Thoracic aorta (tissue), 2 donors: ENCODE results near the gene CEMIP2. TPM values are rescaled to one million over a fixed set of nuclear protein-coding genes. Genes with fewer than 3 reads are reported as not detected.

Source experiments
- ATAC-seq: fragments of 150-250 bp; one replicate; pipeline ENCODE4 v1.8.0; 2017; ENCODE audit warnings: low read depth; ENCODE audit not compliant: insufficient number of reproducible peaks, low FRiP score
- DNase-seq: peaks from one replicate; pipeline ENCODE4 v3.0.0-alpha.2; 2020; ENCODE audit warnings: low spot score
- H3K27ac ChIP-seq, 2 donors: fragments of 200-600 bp; sonication (generic); 1 replicate in 1 of 2; 2 replicates in 1 of 2; pipeline ENCODE4 v1.5.1; 2016; ENCODE audit warnings: mild to moderate bottlenecking in 2 of 2, moderate library complexity in 2 of 2
- H3K27me3 ChIP-seq: fragments of 200-600 bp; sonication (generic); replicated peaks from 2 replicates; pipeline ENCODE4 v1.6.0; 2016; ENCODE audit warnings: mild to moderate bottlenecking; ENCODE audit not compliant: insufficient read depth
- H3K36me3 ChIP-seq: fragments of 200-600 bp; sonication (generic); one replicate; pipeline ENCODE4 v1.5.1; 2016
- H3K4me1 ChIP-seq, 2 donors: fragments of 200-600 bp; sonication (generic); 1 replicate in 1 of 2; 2 replicates in 1 of 2; pipeline versions ENCODE4 v1.5.1 to v1.6.0; 2016; ENCODE audit warnings: low read depth in 2 of 2, mild to moderate bottlenecking in 1 of 2; ENCODE audit not compliant: control insufficient read depth in 1 of 2
- H3K4me3 ChIP-seq: fragments of 200-600 bp; sonication (generic); 2 replicates; pipeline ENCODE4 v1.5.1; 2016; ENCODE audit warnings: mild to moderate bottlenecking
- H3K9me3 ChIP-seq: fragments of 200-600 bp; sonication (generic); 2 replicates; pipeline ENCODE4 v1.5.1; 2016
- total RNA-seq, 2 donors: library from RNA; depleted of rRNA; stranded (reverse); fragments of >200 nt; gene quantifications; one replicate each; pipeline versions ENCODE4 v1.1.0 to v1.2.3, GENCODE V29; 2016
- TF ChIP-seq, protein P1 (sequence below): fragments of 200-600 bp; sonication (generic); IDR thresholded peaks from one replicate; pipeline ENCODE4 v1.5.1; 2019; ENCODE audit warnings: antibody characterized with exemption

CEMIP2 gene
- total RNA-seq, 2 donors from 2014 or later = 69.7 to 218 TPM

DNA sequence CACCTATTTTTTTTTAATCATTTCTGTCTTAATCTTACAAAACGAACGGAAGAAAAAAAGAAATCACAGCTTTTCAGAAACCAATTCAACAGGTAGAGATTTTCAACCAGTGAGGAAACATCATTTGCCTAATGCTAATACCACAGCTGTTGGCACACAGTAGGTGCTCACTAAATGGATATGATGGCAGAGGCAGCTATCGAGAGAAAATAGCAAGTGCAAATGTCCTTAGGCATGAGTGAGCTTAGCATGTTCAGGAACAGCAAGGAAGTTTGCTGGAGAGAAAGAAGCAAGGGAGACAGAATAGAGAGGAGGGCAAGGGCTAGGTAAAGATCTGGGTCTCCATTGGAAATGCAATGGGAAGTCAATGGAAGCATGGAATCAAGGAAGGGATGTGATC lies 49.2 kb downstream of the CEMIP2 start:
- H3K4me1 ChIP-seq = peaks cover 0 to 5% of the 10 kb centered on the region in 2 donors
- H3K27ac ChIP-seq = no peak overlapping the region
- DNase-seq = no peak
- TF ChIP-seq, protein P1, sequence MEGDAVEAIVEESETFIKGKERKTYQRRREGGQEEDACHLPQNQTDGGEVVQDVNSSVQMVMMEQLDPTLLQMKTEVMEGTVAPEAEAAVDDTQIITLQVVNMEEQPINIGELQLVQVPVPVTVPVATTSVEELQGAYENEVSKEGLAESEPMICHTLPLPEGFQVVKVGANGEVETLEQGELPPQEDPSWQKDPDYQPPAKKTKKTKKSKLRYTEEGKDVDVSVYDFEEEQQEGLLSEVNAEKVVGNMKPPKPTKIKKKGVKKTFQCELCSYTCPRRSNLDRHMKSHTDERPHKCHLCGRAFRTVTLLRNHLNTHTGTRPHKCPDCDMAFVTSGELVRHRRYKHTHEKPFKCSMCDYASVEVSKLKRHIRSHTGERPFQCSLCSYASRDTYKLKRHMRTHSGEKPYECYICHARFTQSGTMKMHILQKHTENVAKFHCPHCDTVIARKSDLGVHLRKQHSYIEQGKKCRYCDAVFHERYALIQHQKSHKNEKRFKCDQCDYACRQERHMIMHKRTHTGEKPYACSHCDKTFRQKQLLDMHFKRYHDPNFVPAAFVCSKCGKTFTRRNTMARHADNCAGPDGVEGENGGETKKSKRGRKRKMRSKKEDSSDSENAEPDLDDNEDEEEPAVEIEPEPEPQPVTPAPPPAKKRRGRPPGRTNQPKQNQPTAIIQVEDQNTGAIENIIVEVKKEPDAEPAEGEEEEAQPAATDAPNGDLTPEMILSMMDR = no peak
- ATAC-seq = no peak
- H3K4me3 ChIP-seq = no peak overlapping the region
- no peaks in the 10 kb centered on the region for H3K27me3 ChIP-seq
- peaks cover 2% of the 10 kb centered on the region for H3K36me3 ChIP-seq
- H3K9me3 ChIP-seq = no peaks in the 10 kb centered on the region

DNA sequence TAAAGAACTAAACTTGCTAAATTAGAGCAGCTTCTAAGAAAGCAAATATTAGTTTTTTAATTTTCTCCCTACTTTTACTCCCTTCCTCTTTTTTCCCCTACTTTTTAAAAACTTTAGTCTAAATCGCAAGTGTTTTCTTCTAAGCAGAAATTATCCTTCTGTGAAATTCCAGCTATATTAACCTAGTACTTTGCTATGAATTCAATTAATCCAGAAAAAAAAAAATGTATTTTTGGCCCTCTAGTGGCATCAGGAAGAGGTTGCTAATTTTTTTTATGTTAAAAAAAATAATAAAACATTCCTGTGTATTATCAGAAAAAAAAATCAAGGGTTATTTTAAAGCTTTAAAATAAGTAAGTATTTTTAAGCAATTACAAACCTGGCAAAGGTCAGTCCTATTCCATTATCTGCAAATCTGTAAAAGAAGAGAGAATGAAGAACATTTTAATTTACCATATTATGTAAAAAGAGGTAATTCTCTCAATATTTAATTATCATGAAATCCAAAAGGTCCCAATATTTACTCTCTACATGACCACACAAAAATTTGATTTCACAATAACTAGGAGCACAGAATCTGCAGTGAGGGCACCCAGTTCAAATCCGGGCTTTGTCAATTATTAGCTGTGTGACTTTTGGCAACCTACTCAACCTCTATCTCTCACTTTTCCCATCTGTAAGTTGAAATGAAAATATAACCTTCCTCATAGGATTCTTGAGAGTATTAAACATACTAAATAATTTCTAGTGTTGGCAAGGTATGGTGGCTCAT lies 52.0 kb downstream of the CEMIP2 start:
- DNase-seq (no peak), ATAC-seq (no peak)
- peaks cover 12% of the 10 kb centered on the region for H3K36me3 ChIP-seq
- H3K4me1 ChIP-seq = no peaks in the 10 kb centered on the region
- TF ChIP-seq, protein P1 = peak; percentile 41
- no peaks in the 10 kb centered on the region for H3K27me3 ChIP-seq
- no peak overlapping the region for H3K4me3 ChIP-seq
- no peak overlapping the region for H3K27ac ChIP-seq
- H3K9me3 ChIP-seq = no peaks in the 10 kb centered on the region

DNA sequence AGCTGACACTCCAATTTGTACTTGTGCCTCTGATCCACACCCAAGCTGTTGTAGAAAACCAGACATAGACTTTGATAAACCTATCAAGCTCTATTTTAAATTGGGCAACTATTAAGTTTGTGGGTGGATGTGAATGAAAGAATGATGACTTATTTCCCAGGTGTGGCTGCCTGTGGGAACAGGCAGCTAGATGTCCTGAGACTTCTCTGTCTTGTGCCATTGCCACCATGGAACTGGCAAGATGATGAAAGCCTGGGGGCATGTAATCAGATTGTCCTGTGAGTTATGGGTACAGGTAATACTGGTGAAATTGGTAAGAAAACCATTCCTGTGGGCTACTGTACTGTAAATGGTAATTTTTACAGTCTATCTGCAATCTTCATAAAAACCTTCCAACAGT lies 57.5 kb downstream of the CEMIP2 start:
- Histone ChIP-seq H3K9me3 (no peaks in the 10 kb centered on the region), H3K36me3 (peaks cover 19% of the 10 kb centered on the region), H3K27ac (no peak overlapping the region), H3K4me1 (no peaks in the 10 kb centered on the region), H3K27me3 (no peaks in the 10 kb centered on the region), H3K4me3 (no peak overlapping the region)
- DNase-seq (no peak), ATAC-seq (no peak)
- TF ChIP-seq, protein P1 = no peak

DNA sequence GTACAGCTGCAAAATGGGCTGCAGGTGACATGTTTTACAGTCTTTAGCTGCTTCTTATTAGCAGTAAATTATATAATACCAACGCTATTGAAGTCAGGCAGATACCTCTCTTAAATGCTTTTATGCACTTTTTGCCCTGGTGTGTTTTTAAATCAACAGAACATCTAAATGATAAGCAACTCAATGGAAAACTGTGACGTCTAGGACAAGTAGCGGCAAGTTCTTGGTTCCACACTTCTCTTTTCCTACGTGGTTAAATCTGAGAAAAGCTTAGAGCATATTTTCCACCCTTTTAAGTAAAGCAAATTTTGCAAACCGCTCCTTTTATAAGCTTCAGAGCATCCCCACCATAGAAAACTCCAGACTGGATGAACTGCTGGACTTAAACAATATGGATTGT lies 58.1 kb downstream of the CEMIP2 start:
- TF ChIP-seq, protein P1 = no peak
- Histone ChIP-seq H3K4me1 (peaks cover 2% of the 10 kb centered on the region in 2 donors), H3K27me3 (no peaks in the 10 kb centered on the region), H3K9me3 (no peaks in the 10 kb centered on the region), H3K27ac (no peak overlapping the region), H3K4me3 (no peak overlapping the region), H3K36me3 (peaks cover 19% of the 10 kb centered on the region)
- DNase-seq = no peak
- ATAC-seq = no peak

DNA sequence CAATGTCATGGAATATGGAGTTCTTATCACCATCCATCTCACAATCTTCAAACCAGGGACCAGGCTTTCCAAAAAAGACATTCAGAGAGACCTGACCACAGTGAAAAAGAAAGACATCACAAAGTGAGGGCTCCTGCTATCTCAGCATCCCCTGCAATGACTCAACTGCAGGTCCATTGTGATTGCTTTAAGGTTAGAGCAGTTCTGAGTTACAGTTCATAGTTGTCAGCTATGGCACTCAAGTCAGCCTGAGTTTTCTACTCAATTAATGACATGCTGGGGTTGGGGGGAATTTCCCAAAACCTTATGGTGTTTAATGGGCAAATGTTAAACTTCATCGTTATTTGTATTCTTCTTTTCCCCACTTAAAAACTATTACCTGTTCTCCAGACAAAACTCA lies 58.9 kb downstream of the CEMIP2 start:
- DNase-seq = no peak
- no peaks in the 10 kb centered on the region for H3K27me3 ChIP-seq
- no peak overlapping the region for H3K27ac ChIP-seq
- TF ChIP-seq, protein P1 = no peak
- no peaks in the 10 kb centered on the region for H3K9me3 ChIP-seq
- H3K4me3 ChIP-seq = no peak overlapping the region
- H3K4me1 ChIP-seq = peaks cover 4 to 10% of the 10 kb centered on the region in 2 donors
- peaks cover 19% of the 10 kb centered on the region for H3K36me3 ChIP-seq
- no peak for ATAC-seq
